GM10248 (cell line): ENCODE data around the gene EGFLAM.

Experiments used
- CTCF ChIA-PET: fragments of 300-600 bp; sonication (Branson Sonifier 250); formaldehyde crosslinking; extraction: SDS; loops from one replicate; lab custom pipeline; 2021; ENCODE audit warnings: antibody characterized with exemption; lab: Yijun Ruan, JAX
- POLR2A ChIA-PET: fragments of 350-650 bp; sonication (Branson Sonifier 250); formaldehyde crosslinking; extraction: SDS; loops from one replicate; lab custom pipeline; 2020; ENCODE audit warnings: antibody characterized with exemption; lab: Yijun Ruan, JAX
- DNase-seq: peaks from one replicate; pipeline ENCODE4 v3.0.0; 2012; ENCODE audit errors: extremely low spot score
- TF ChIP-seq, protein P1 (sequence below): IDR thresholded peaks from 2 replicates; pipeline ENCODE4 v1.5.1; 2012; ENCODE audit warnings: mild to moderate bottlenecking, low read depth; ENCODE audit errors: extremely low read depth, missing control alignments, control extremely low read depth

Gene EGFLAM

DNA sequence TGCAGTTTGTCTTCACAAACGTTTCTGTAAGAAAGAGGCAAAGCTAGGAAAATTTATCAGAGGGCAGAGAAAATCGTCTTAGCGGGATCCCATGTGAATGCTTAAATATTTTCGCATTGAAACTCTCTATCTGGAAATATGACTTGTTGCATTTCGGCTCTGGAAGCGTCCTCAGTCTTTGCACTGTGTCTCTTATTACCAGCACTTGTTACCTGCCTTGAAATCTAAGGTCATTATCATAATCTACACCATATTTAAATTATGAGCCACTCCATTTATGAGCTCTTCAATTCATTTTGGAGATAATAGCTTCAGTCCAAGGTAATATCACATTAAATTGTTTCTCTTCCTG lies 1.4 kb downstream of the EGFLAM start:
- CTCF ChIA-PET: no interaction called here
- DNase-seq: no peak
- TF ChIP-seq, protein P1, sequence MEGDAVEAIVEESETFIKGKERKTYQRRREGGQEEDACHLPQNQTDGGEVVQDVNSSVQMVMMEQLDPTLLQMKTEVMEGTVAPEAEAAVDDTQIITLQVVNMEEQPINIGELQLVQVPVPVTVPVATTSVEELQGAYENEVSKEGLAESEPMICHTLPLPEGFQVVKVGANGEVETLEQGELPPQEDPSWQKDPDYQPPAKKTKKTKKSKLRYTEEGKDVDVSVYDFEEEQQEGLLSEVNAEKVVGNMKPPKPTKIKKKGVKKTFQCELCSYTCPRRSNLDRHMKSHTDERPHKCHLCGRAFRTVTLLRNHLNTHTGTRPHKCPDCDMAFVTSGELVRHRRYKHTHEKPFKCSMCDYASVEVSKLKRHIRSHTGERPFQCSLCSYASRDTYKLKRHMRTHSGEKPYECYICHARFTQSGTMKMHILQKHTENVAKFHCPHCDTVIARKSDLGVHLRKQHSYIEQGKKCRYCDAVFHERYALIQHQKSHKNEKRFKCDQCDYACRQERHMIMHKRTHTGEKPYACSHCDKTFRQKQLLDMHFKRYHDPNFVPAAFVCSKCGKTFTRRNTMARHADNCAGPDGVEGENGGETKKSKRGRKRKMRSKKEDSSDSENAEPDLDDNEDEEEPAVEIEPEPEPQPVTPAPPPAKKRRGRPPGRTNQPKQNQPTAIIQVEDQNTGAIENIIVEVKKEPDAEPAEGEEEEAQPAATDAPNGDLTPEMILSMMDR: no peak
- POLR2A ChIA-PET: no interaction called here

- ChIA-PET CTCF (interaction anchor here (1.4 to 5.1 kb wide), 4 partner anchors 18 to 546 kb away, joined by 3 to 43 read pairs (median 16); no protein-coding TSS in a partner anchor), POLR2A (no interaction called here)
- TF ChIP-seq, protein P1: no peak
- DNase-seq: no peak
Observed at GRCh38 chr5:38263983-38264382, 5.6 kb downstream of the EGFLAM start.

- ChIA-PET POLR2A (no interaction called here), CTCF (interaction anchor here (0.7 to 5.1 kb wide), 17 partner anchors 9 to 599 kb away, joined by 3 to 43 read pairs (median 4); no protein-coding TSS in a partner anchor)
- peak; percentile 54 for DNase-seq
- TF ChIP-seq, protein P1: peak; percentile 78
Observed at GRCh38 chr5:38265546-38266179, 7.3 kb downstream of the EGFLAM start.

GRCh38 chr5:38267372-38267771 lies 9.0 kb downstream of the EGFLAM start:
- DNase-seq: no peak
- ChIA-PET POLR2A (no interaction called here), CTCF (interaction anchor here (1.6 to 5.1 kb wide), 4 partner anchors 11 to 542 kb away, joined by 3 to 43 read pairs (median 24); no protein-coding TSS in a partner anchor)
- TF ChIP-seq, protein P1: no peak

DNA sequence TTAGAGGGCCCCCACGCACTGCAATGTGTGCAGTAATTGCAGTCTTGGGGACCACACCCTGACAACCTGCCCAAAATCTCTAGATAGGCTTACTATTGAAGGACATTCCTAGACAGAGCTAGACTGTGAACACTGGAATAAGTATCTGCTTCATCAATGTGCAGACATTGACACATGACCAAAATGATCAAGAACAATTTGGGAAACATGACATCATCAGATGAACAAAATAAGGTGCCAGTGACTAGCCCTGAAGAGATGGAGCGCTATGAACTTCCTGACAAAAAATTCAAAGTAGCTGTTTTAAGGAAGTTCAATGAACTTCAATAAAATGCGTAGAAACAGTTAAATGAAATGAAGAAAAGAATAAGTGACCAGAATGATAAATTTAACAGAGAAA lies 15.3 kb downstream of the EGFLAM start:
- CTCF ChIA-PET: no interaction called here

DNA sequence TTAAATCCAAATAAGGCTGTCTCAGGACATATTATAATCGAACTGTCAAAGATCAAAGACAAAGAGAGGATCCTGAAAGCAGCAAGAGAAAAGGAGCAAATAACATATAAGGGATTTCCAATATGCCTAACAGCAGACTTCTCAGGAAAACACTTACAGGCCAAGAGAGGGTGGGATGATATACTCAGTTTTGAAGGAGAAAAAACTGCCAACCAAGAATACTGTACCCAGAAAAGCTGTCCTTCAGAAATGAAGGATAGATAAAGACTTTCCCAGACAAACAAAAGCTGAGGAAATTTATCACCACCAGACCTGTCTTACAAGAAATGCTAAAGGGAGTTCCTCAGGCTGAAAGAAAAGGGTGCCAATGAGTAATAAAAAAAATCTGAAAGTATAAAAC lies 16.0 kb downstream of the EGFLAM start:
- DNase-seq: no peak
- TF ChIP-seq, protein P1: no peak
- ChIA-PET CTCF (no interaction called here), POLR2A (no interaction called here)

More for the DNA sequence above, 15.3 kb downstream of the EGFLAM start:
- TF ChIP-seq, protein P1: no peak
- no peak for DNase-seq
- POLR2A ChIA-PET: no interaction called here
